Endothelial cell of umbilical vein (primary cell): ENCODE results near the gene TFIP11. TPM values are rescaled to one million over a fixed set of nuclear protein-coding genes. Genes with fewer than 3 reads are reported as not detected.

ENCODE experiments used
- BruUV-seq: library from RNA; stranded (reverse); fragments of 400-500 nt; replicated peaks from 2 replicates; lab custom pipeline; 2021; lab: Mats Ljungman, UMichigan
- CTCF ChIA-PET: fragments of 300-600, 350-600 bp; sonication (Branson Sonifier 250); formaldehyde crosslinking; loops from one replicate; lab custom pipeline; 2021; ENCODE audit warnings: antibody characterized with exemption, inconsistent platforms; lab: Charles Lee
- POLR2A ChIA-PET: fragments of 300-600, 350-600 bp; sonication (Branson Sonifier 250); formaldehyde crosslinking; loops from one replicate; lab custom pipeline; 2021; ENCODE audit warnings: antibody characterized with exemption, inconsistent platforms; lab: Charles Lee
- DNase-seq: peaks from one replicate; pipeline ENCODE4 v3.0.0-alpha.2; 2011; ENCODE audit warnings: low read depth, low spot score
- FAIRE-seq: peaks from 2 replicates; lab custom pipeline; 2011; peaks lifted over from hg19 to GRCh38; lab: Jason Lieb, UNC
- H2AFZ ChIP-seq: 2 replicates; pipeline ENCODE4 v1.6.0; 2012; ENCODE audit warnings: low read depth, low read length, control low read depth, inconsistent platforms
- H3K27ac ChIP-seq: 2 replicates; pipeline ENCODE4 v1.5.1; 2011; ENCODE audit warnings: low read depth, mild to moderate bottlenecking, control low read depth, low read length, moderate library complexity; ENCODE audit not compliant: insufficient read depth
- H3K27me3 ChIP-seq, 2 experiments: 2 replicates each; pipeline versions ENCODE4 v1.6.0 to v1.6.1; 2011; ENCODE audit warnings: low read length in 2 of 2, mixed read lengths in 1 of 2; ENCODE audit not compliant: control insufficient read depth in 2 of 2, insufficient read depth in 2 of 2
- H3K36me3 ChIP-seq, 2 experiments: 2 replicates in 1 of 2; 3 replicates in 1 of 2; pipeline ENCODE4 v1.5.1; 2011; ENCODE audit warnings: low read length in 2 of 2, mild to moderate bottlenecking in 1 of 2, moderate library complexity in 1 of 2; ENCODE audit not compliant: control insufficient read depth in 2 of 2, insufficient read depth in 2 of 2; ENCODE audit errors: extremely low read depth in 1 of 2
- H3K4me1 ChIP-seq: 3 replicates; pipeline ENCODE4 v1.5.1; 2011; ENCODE audit warnings: mild to moderate bottlenecking, low read length; ENCODE audit not compliant: control insufficient read depth, insufficient read depth; ENCODE audit errors: extremely low read depth
- H3K4me2 ChIP-seq: 2 replicates; pipeline ENCODE4 v1.6.1; 2011; ENCODE audit warnings: low read length, control low read depth, mixed read lengths; ENCODE audit not compliant: insufficient read depth
- H3K4me3 ChIP-seq, 3 experiments: fragments of 200-600 bp in 1 of 3; sonication (generic), shearing (Covaris generic) in 1 of 3; replicated peaks in 1 of 3; 2 replicates each; pipeline ENCODE4 v1.5.1; 2011 to 2016; ENCODE audit warnings: control low read depth in 3 of 3, low read length in 3 of 3, mild to moderate bottlenecking in 2 of 3, inconsistent platforms in 1 of 3, low read depth in 1 of 3, moderate library complexity in 1 of 3; ENCODE audit not compliant: insufficient read depth in 1 of 3
- H3K79me2 ChIP-seq: 2 replicates; pipeline ENCODE4 v1.6.0; 2012; ENCODE audit warnings: low read length, inconsistent platforms; ENCODE audit not compliant: control insufficient read depth, insufficient read depth
- H3K9ac ChIP-seq: replicated peaks from 2 replicates; pipeline ENCODE3; 2011; ENCODE audit warnings: low read length, control low read depth; ENCODE audit not compliant: insufficient read depth; ENCODE audit errors: extremely low read depth
- H3K9me1 ChIP-seq: replicated peaks from 3 replicates; pipeline ENCODE4 v1.6.0; 2011; ENCODE audit warnings: mild to moderate bottlenecking, low read length; ENCODE audit not compliant: control insufficient read depth, insufficient read depth; ENCODE audit errors: extremely low read depth
- H3K9me3 ChIP-seq: replicated peaks from 2 replicates; pipeline ENCODE4 v1.5.1; 2012; ENCODE audit warnings: low read length, inconsistent platforms; ENCODE audit not compliant: control insufficient read depth, insufficient read depth
- H4K20me1 ChIP-seq: replicated peaks from 2 replicates; pipeline ENCODE3; 2011; ENCODE audit warnings: mild to moderate bottlenecking, low read length; ENCODE audit not compliant: control insufficient read depth, insufficient read depth; ENCODE audit errors: extremely low read depth
- EZH2 ChIP-seq: IDR thresholded peaks from 2 replicates; pipeline ENCODE4 v1.6.1; 2012; ENCODE audit warnings: borderline replicate concordance, low read depth, mild to moderate bottlenecking, moderate library complexity, low read length, inconsistent platforms; ENCODE audit not compliant: severe bottlenecking
- FOS ChIP-seq: IDR thresholded peaks from 2 replicates; pipeline ENCODE4 v1.6.1; 2011; ENCODE audit warnings: mild to moderate bottlenecking, low read length, moderate library complexity, borderline replicate concordance; ENCODE audit not compliant: insufficient read depth
- GATA2 ChIP-seq: IDR thresholded peaks from 2 replicates; pipeline ENCODE4 v1.7.0; 2011; ENCODE audit warnings: low read depth, mild to moderate bottlenecking, moderate library complexity, mixed read lengths, low read length; ENCODE audit not compliant: insufficient read length, insufficient read depth
- MYC ChIP-seq: IDR thresholded peaks from one replicate; pipeline ENCODE4 v1.6.1; 2011; ENCODE audit warnings: mild to moderate bottlenecking, low read depth, low read length
- POLR2AphosphoS5 ChIP-seq: IDR thresholded peaks from 2 replicates; pipeline ENCODE4 v1.6.1; 2012; ENCODE audit warnings: low read depth, mild to moderate bottlenecking, control low read depth, low read length, moderate library complexity; ENCODE audit not compliant: insufficient read depth
- dilution Hi-C: fragments of 300-500 bp; cut with MboI; formaldehyde crosslinking; loops from one replicate; pipeline ENCODE4 v1.15.0; 2019; ENCODE audit warnings: low sequenced_read_pairs; ENCODE audit not compliant: extremely low pct_ligation_motif_present
- intact Hi-C: fragments of 100-400 bp; cut with micrococcal nuclease; formaldehyde crosslinking; loops from one replicate; pipeline ENCODE4 v1.10.0; 2022
- polyA plus RNA-seq, 4 experiments: library from polyadenylated mRNA; depleted of rRNA in 3 of 4; stranded (reverse) in 3 of 4; unstranded in 1 of 4; fragments of >200 nt; gene quantifications; 2 replicates each; pipeline versions ENCODE4 v1.2.1 to v1.2.3, GENCODE V29; 2011 to 2012; ENCODE audit warnings: missing spikeins in 1 of 4
- total RNA-seq: library from RNA; stranded (reverse); gene quantifications from 2 replicates; pipeline ENCODE4 v1.2.3, GENCODE V29; 2021
- TF ChIP-seq, protein P1 (sequence below): IDR thresholded peaks from 2 replicates; pipeline ENCODE4 v1.6.1; 2011; ENCODE audit not compliant: insufficient read depth, insufficient read length
- TF ChIP-seq, protein P2 (sequence below), 2 donors: IDR thresholded peaks; 1 replicate in 1 of 2; 2 replicates in 1 of 2; pipeline ENCODE4 v1.5.1; 2011; ENCODE audit warnings: low read length in 2 of 2, mild to moderate bottlenecking in 2 of 2, moderate library complexity in 2 of 2, control low read depth in 1 of 2, inconsistent platforms in 1 of 2, low read depth in 1 of 2; ENCODE audit not compliant: insufficient read depth in 1 of 2; ENCODE audit errors: extremely low read depth in 1 of 2

Gene TFIP11
- total and polyA plus RNA-seq, 2 donors (not counting 3 experiments of a cell fraction or from before 2014, with no cell fraction given) = 35.7 to 54.9 TPM

DNA sequence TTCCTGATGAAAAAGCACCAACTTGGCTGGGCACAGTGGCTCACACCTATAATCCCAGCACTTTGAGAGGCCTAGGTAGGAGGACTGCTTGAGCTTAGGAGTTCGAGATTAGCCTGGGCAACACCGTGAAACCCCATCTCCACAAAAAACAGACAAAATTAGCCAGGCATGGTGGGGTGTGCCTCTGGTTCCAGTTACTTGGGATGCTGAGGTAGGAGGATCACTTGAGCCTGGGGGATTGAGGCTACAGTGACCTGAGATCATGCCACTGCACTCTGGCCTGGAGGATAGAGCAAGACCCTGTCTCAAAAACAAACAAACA lies 31.7 kb downstream of the TFIP11 start:
- DNase-seq = no peak
- Histone ChIP-seq H3K4me2 (no peak overlapping the region), H2AFZ (no peak overlapping the region), H3K36me3 (peaks cover 5 to 11% of the 10 kb centered on the region in 2 experiments), H3K9ac (no peak overlapping the region), H3K9me3 (no peaks in the 10 kb centered on the region), H3K4me3 (no peak overlapping the region), H4K20me1 (no peaks in the 10 kb centered on the region), H3K27ac (no peak overlapping the region), H3K9me1 (no peaks in the 10 kb centered on the region), H3K4me1 (peaks cover 23% of the 10 kb centered on the region), H3K79me2 (peaks cover 37% of the 10 kb centered on the region), H3K27me3 (no peaks in the 10 kb centered on the region)
- TF ChIP-seq GATA2 (no peak), EZH2 (no peak), POLR2AphosphoS5 (no peak), FOS (no peak), MYC (no peak)
- TF ChIP-seq, protein P1, sequence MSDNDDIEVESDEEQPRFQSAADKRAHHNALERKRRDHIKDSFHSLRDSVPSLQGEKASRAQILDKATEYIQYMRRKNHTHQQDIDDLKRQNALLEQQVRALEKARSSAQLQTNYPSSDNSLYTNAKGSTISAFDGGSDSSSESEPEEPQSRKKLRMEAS = no peak
- TF ChIP-seq, protein P2, sequence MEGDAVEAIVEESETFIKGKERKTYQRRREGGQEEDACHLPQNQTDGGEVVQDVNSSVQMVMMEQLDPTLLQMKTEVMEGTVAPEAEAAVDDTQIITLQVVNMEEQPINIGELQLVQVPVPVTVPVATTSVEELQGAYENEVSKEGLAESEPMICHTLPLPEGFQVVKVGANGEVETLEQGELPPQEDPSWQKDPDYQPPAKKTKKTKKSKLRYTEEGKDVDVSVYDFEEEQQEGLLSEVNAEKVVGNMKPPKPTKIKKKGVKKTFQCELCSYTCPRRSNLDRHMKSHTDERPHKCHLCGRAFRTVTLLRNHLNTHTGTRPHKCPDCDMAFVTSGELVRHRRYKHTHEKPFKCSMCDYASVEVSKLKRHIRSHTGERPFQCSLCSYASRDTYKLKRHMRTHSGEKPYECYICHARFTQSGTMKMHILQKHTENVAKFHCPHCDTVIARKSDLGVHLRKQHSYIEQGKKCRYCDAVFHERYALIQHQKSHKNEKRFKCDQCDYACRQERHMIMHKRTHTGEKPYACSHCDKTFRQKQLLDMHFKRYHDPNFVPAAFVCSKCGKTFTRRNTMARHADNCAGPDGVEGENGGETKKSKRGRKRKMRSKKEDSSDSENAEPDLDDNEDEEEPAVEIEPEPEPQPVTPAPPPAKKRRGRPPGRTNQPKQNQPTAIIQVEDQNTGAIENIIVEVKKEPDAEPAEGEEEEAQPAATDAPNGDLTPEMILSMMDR (IDR thresholded peaks at IDR 0.05; ENCODE audit: extremely low read depth in 1 of 2, insufficient read depth in 1 of 2, low read depth in 1 of 2, low read length in 2 of 2) = no peak
- POLR2A ChIA-PET = no interaction called here
- no peak for FAIRE-seq
- intact Hi-C loops = no loop called here
- dilution Hi-C loops = no loop called here
- no TSS peak for BruUV-seq
- CTCF ChIA-PET = interaction anchor here (1.3 kb wide), 1 partner anchor 9 kb away, joined by 3 read pairs; no protein-coding TSS in a partner anchor
